Hindlimb muscle (tissue), 1 donor: ENCODE results near the gene TRAF2. TPM values are rescaled to one million over a fixed set of nuclear protein-coding genes. Genes with fewer than 3 reads are reported as not detected.
"Not testable (repeated sequence)": the region's sequence is repeated elsewhere in the genome, so short reads cannot be mapped to it uniquely, and the experiment has no call there.

Experiments
- DNase-seq: peaks from one replicate; pipeline ENCODE4 v3.0.0-alpha.2; 2013
- polyA plus RNA-seq: library from polyadenylated mRNA; unstranded; fragments of 120-200 nt; gene quantifications from one replicate; pipeline ENCODE4 v1.2.1, GENCODE V29; 2013; ENCODE audit not compliant: insufficient read length

TRAF2 gene
- polyA plus RNA-seq, 1 donor = 13.7 TPM

- no peak for DNase-seq
Observed at GRCh38 chr9:136882109-136882946, 4.0 kb upstream of the TRAF2 start.

GRCh38 chr9:136882947-136883283, 3.4 kb upstream of the TRAF2 start:
- not testable (repeated sequence) for DNase-seq

GRCh38 chr9:136883670-136884069, 2.6 kb upstream of the TRAF2 start:
- not testable (repeated sequence) for DNase-seq

- DNase-seq = peak; percentile 54
Observed at GRCh38 chr9:136886610-136887597, 588 bp downstream of the TRAF2 start.

GRCh38 chr9:136888454-136888853, 2.1 kb downstream of the TRAF2 start:
- DNase-seq = no peak

- DNase-seq = no peak
Observed at GRCh38 chr9:136889858-136890257, 3.5 kb downstream of the TRAF2 start.

GRCh38 chr9:136890661-136891060, 4.3 kb downstream of the TRAF2 start:
- no peak for DNase-seq

GRCh38 chr9:136896027-136896426, 9.7 kb downstream of the TRAF2 start:
- DNase-seq = no peak

GRCh38 chr9:136898483-136899100, 12.3 kb downstream of the TRAF2 start:
- DNase-seq = no peak

- DNase-seq = no peak
Observed at GRCh38 chr9:136899196-136899595, 12.9 kb downstream of the TRAF2 start.

- no peak for DNase-seq
Observed at GRCh38 chr9:136900556-136900955, 14.2 kb downstream of the TRAF2 start.

- DNase-seq = no peak
Observed at GRCh38 chr9:136900988-136901515, 14.7 kb downstream of the TRAF2 start.

- no peak for DNase-seq
Observed at GRCh38 chr9:136901516-136902258, 15.4 kb downstream of the TRAF2 start.

GRCh38 chr9:136902259-136902821, 16.0 kb downstream of the TRAF2 start:
- DNase-seq = no peak

GRCh38 chr9:136903041-136903554, 16.8 kb downstream of the TRAF2 start:
- no peak for DNase-seq

GRCh38 chr9:136906266-136906665, 19.9 kb downstream of the TRAF2 start:
- no peak for DNase-seq

- no peak for DNase-seq
Observed at GRCh38 chr9:136907011-136907914, 20.9 kb downstream of the TRAF2 start.

GRCh38 chr9:136910197-136910900, 24.0 kb downstream of the TRAF2 start:
- no peak for DNase-seq

- no peak for DNase-seq
Observed at GRCh38 chr9:136910901-136911245, 24.6 kb downstream of the TRAF2 start.
